Stimulated activated CD4-positive, alpha-beta T cell treated with anti-CD3 and anti-CD28 coated beads, Interleukin-15, amount 100 ng/mL, for 1 hour (primary cell): ENCODE measurements around the gene LRRC25.

Experiments used
- DNase-seq, 2 donors: peaks; one replicate each; pipeline ENCODE4 v3.0.0-alpha.2; 2020; ENCODE audit warnings: low read depth in 1 of 2, low spot score in 1 of 2

LRRC25 gene

DNA sequence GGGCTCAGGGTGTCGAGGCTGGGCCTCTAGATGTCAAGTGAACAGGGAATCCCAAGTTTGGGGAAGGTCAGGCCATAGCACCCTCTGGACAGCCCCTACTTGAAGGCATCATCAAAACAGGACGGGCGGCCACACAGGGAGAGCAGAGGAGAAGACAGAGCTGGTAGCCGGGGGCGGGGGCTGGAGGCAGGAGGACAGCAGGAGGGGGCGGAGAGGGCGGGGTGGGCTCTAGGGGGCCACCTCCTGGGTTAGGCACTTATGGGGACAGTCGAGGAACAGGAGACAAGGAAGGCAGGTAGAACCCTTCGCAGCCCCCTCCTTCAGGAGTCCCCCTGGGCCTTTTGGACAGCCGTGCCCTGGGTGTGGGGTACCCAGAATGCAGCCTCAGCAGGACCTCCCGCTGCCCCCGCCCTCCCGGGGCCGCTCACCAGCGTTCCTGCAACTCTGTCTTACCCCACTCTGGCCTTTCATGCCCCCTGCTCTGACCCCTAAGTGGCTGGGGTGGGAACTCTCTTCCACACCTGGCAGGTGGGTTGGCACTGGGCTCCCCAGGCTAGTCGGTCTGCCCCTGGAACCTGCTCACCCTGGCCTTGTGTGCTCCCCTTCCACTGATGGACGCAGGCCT, 27.6 kb upstream of the LRRC25 start:
- DNase-seq, result no peak

DNA sequence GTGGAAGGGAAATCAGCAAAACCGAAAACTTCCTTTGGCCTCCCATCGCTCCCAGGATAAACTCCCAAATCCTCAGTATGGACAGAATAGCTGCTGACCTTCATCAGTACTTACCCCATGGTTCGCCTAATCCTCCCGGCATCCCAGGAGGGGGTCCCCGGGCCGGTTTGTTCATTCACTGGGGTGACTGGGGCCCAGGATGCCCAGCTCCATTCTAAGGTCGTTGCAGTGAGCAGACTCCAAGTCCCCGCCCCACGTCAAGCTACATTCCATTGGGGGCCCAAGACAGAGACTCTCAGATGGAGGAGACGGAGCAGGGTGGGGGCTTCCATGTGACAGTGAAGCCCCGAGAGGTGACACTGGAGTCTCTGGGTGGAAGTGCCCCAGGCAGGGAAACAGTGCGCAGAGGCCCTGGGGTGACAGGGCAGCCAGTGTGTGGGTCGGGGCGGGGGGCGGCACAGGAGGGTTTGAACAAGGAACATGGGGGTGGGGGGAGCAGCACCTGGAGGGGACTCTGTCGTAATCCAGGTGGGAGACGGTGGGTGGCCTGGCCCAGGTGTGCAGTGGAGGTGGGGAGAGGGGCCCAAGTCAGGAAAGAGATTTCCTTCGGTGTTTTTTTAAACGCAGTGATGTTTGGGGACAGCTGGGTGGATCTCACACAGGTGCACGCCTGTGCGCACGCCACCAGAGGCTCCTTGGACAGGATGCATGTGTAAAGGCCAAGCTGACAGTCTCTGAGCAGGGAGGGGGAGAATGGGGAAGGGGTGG, 26.9 kb upstream of the LRRC25 start:
- no peak for DNase-seq

DNA sequence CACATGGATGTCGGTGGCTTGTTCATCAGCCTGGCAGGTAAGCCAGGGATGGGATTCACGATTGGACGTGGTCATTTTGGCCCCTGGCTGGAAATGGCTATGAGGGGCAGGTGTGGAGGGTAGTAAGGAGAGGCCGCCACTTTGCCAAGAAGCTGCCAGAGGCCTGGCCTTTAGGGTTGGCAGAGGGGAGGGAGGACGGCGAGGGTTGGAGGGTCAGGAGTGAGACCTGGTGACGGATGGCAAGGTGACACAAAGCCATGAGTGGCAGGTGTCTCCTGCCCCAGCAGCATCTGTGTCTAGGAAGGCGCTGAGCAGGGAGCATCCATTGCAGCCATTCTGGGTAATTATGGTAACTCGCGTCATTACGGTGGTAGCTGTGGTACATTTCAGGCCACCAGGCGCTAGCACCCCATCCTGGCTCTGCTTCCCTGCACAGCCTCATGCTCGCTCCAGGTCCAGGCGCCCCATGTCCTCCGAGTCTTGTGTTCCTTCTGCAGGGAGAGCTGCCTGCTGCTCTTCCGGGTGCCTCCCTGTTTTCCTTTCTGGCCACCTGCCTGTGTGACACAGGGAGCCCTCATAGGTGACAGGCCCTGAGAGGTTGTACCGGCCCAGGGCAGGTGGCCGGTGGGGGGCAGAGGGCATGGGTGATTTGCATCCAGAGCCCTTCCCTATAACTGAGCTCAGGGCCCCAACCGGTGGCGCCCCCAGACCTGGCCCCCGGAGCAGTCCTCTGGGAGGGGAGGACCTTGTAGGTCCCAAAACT, 26.0 kb upstream of the LRRC25 start:
- DNase-seq, result no peak

DNA sequence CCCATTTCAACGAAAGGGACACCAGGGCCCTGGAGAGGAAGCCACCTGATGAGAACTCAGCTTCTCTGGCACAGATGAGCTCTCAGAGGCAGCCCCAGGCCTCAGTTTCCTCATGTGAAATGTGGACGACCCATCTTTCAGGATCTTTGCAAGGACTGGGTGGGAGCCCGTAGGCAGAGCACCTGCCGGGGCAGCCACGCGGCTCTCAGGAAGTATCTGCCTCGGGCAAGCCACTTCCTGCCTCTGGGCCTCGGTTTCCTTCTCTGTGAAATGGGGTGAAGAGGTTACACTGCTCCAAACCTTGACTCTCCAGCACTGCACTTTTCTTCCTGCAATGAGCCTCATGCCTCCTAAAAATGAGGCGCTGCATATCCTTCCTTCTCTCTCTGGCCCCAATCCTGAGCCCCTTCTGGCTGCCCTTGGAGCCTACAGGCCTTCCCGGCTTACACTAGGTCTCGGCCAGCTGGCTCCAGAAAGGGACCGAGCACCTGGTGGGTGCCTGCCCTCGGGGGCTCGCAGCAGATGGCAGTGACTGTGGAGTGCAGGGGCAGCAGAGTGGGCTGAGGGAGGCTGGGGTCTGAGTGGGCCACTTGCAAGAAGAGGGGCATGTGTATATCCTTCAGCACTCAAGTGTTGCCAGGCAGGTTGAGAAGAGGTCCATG, 25.2 kb upstream of the LRRC25 start:
- DNase-seq, result no peak

DNA sequence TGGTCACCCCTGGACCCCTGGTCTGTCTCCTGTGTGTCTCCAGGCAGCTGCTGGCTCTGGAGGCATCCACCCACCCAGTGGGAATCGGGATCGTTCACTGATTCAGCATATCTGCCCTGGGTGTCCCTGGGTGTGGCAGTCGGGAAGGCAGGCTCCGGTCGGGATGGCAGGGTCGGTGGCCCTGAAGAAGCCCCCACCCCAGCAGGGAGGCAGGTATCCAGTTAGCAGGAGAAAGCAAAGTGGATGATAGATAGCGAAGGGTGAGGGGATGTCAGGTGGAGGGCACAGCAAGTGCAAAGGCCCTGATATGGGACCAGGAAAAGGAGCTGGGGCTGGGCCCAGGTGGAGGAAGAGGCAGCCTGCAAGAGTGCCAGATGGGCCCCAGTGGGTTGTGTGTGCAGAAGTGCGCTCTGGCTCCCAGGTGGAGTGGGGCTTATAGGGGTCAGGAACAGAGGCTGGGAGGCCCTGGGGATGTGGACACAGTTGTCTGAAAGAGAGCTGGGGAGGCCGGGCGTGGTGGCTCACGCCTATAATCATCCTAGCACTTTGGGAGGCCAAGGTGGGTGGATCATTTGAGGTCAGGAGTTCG, 24.0 kb upstream of the LRRC25 start:
- no peak for DNase-seq

DNA sequence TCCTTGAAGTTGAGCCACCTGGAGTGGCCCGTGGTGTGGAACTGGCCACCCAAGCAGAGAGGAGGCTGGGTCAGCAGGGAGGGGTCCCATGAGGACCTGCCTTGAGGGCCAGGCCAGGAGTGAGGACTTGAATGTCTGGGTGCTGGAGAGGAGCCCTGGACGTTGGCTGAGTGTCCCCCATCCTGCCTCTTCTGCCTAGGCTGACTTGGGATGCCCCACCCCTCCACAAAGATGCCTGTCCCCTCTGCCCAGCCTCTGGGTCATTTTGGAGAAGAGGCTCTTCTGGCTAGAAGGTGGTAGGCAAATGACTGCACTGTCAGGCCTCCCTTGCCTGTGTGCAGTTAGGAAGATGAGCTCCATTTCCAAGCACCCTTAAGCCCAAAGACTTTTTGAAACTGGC, 23.5 kb upstream of the LRRC25 start:
- DNase-seq, result no peak

DNA sequence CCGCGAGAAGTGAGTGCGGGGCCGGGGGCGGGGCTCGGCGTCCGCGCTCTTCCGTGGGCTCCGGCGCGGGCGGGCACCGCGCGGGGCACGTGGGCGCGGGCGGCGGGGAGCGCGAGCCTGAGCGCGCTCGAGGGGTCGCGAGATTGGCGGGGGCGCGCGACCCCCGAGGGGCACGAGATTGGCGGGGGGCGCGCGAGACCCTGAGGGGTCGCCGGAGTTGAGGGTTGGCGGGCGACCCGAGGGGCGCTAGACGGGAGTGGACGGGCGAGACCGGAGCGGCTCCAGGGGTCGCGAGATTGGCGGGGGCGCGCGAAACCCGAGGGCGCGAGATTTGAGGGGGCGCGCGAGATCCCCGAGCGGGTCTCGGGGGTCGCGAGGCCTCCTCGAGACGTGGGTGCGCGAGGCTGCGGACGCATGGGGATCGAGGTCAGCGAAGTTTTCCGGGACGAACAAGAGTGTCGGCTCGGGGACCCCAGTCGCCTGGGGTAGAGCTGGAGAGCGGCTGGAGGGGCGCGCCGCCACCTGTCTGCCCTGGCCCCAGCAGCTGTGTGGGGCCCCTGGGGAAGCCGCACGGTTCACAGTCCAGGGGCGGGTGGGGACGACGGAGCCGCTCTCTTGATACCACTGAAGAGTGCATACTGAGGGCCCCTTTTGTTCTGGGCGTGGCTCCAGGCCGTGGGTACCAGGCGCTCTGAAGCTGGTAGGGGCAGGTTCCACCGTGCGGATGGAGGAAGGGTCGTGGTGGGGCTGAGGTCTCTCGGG, 22.5 kb upstream of the LRRC25 start:
- no peak for DNase-seq

DNA sequence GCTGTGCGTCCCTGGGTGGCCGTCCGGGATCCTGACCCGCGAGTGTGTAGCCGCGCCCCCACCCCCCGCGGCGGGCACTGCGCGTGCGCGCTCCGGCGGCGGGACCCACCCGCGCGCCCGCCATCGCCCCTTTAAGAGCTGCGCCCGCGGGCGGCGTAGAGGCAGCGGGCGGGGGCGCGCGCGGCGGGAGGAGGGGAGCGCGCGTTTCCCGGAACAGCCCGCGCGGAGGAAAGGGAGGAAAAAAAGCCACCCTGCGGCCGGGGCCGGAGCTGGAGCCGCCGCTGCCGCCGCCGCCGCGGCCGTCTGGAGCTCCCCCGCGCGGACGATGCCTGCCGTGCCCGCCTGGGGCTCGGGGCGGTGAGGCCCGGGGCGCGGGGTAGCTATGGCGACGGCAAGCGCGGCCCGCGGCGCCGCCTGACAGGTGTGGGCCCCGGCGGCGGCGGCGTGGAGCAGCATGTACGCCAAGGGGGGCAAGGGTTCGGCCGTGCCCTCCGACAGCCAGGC, 21.8 kb upstream of the LRRC25 start, which contains the start of gene SSBP4:
Gene SSBP4, plus strand, starts transcription at position 204 of the 504 bp plus-strand sequence. Its CDS starts 251 bp downstream, at position 455.
- DNase-seq, result peak; percentile 51 to 63

DNA sequence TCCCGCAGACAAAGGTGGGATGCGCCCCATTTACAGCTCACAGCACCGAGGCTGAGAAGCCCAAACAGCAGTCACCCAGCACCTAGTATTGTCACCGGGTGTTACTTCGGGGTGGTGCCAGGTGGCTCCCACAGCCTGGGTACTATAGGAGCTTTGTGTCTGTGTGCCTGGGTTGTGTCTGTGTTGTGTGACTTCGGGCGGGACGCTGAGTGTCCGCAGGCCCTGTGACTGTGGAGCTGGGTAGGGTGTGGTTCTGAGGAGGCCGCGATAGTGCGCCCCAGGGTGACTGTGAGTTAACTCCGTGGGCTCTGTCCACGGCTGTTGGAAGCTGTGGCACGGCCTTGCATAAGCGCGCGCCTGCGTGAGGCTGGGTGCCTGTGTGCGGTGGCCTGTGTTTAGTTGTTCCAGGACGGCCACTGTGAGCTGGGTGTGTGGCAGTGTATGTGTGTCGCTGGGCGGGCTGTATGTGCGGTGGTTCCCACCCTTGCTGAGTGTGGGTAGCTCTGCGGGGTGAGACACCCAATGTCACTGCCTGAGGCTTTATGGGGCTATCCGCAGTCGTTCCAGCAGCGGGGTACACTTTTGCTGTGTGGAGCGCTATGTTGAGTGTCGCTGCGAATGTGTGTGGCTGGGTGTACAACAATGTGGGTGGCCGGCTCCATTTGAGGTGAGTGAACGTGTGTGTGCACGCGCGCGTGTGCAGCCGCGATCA, 21.2 kb upstream of the LRRC25 start:
- DNase-seq, result no peak

DNA sequence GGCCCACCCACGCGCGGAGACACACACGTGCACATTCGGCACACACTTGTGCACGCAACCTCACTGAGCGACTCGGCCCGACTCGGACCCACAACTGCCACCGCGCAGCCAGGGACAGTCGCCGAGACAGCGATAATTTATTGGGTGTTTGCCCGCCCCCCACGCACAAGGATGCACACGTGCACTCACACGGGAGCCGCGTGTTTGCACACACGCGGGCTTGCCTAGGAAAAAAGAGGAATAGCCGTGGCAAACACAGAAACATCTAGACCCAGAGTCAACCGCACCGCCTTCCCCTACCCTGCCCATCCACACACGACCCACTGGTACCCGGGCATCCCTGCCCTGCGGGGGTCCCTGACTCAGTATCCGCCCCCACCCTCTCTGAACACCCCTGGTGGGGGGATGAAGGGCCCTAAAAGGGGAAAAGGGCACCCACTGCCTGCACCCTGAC, 20.6 kb upstream of the LRRC25 start:
- DNase-seq, result no peak

DNA sequence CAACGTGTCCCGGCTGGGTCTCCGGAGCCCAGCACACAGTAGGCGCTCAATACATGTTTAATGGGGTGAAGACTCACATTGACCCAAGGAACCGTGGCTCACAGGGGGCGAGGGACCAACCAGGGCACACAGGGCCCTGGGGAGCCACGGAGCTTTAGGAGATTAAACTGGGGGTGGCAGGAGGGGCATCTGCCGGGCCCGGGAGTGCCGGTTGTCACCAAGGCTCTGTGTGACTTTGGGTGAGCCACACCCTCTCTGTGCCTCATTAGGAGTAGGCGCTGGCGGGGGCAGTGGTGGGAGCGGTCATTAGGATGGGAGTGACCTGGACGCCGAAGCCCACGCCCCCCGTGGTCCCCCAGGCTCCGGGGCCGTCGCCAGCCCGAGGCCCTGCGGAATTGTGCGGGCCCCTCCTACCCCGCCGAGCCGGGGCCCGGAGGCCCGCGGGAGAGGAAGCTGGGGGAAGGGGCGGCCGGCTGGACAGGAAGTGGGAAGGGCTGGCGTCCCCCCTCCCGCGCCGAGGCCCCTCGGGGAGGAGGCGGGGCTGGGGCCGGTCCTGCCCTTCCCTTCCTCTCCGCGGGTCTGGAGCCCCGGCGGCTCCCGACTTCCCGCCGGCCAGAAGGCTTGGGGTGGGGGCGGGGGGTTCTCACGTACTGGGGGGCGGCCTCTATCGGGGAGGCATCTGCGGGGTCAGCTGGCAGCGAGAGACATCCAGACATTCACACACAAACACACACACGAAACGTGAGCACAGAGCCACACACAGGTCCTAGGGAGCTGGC, 20.0 kb upstream of the LRRC25 start:
- no peak for DNase-seq

DNA sequence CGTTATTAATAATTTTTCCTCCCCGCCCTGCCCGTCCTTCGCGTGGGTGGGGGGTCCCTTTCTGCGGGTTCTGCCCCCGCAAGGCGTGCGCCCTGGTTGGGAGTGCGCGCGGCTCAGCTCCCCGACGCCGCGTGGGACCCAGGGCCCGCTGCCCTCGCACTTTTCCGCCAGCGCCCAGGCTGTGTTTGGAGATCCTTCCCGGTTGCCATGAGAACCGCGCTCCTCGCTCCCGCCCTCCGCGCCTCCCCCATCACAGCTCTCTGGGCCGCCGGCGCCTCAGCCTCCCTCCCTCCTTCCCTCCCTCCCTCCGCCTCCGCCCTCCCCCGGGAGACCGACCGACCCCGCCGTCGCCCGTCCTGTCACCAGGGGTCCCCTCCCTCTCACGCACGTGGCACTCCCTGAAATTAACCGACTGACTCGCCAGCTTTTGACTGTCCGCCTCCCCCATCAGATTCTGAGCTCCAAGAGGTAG, 19.4 kb upstream of the LRRC25 start:
- no peak for DNase-seq

DNA sequence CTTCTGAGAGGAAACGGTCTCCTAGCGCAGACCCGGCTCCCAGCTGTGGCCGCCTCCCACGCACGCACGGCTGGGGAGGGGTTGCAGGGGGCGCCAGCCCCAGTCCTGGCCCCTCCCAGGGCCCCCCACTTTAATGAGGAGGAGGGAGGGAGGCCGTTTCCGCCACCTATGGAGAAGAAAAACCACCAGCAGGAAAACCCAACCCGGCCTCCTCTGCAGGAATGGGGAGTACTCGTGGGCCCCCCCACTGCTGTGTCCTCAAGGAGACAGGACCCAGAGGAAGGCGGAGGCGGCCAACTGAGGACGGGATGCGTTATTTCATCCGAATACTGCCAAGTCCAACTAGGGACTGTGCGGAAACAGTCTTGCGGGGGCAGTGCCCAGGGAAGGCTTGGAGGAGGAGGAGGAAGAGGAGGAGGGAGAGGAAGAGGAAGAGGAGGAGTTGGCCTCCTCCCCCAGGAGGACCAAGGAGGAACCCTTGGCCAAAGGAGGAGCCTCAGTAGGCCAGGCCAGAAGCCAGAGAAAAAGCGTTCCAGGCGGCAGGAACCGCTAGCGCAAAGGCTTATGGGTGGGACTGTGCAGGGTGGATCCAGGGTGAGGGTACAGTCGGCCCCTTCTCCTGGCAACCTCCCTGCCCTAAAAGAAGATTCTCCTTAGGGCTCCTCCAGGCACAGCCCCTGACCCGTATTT, 17.9 kb upstream of the LRRC25 start:
- DNase-seq, result no peak

DNA sequence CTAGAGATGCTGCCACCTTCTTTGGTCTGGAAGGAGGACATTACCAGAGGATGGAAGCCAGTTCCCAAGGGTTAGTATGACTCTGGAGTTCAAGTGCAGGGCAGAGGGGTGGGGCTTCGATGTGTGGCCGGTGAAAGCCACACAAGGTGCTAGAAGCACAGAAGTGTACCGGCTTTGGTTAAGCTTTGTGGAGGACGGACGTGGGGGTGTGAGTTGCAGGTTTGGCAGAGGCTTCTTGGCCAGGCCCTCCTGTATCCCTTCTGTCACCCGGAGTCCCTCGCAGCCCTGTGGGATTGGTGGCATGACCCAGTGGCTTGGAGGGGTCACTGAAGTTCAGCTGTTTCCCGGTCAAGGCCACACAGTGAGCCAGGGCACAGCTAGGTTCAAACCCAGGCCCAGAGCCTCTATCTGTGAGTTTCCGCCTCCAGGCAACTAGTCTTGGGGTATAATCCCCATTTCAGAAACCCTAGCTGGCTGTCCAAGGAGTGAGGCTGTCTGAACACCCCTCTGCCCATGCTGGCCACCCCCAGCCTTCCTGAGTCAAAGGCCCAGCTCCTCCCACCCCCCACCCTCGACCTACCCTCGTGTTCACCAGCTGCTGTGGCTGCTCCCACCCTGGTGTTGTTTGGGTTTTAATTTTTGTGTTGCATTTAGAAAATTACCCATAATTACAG, 17.2 kb upstream of the LRRC25 start:
- DNase-seq, result no peak

DNA sequence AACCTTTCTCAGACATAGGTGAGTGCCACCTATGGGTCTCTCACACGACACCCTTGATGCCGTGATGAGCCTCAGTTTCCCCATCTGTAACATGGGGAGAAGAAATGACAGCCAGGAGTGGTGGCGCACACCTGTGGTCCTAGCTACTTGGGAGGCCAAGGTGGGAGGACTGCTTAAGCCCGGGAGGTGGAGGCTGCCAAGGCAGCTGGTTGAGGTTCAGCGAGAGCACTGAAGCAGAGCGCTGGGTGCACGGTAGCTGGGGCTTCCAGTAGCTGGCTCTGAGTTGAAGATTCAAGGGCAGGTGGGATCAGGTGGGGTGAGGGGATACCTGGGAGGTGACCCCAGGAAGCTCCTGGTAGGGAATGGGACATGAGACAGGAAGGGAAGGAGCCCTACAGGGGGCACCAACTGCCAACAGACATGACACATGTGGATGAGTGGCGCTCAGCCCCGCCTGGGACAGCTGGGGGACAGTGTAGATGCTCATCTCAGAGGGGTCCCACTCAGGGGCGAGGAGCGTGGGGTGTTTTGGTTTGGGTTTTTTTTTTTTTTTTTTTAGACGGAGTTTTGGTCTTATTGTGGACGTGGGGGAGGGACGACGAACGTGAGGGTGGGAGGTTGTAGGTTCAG, 15.3 kb upstream of the LRRC25 start:
- DNase-seq, result no peak

DNA sequence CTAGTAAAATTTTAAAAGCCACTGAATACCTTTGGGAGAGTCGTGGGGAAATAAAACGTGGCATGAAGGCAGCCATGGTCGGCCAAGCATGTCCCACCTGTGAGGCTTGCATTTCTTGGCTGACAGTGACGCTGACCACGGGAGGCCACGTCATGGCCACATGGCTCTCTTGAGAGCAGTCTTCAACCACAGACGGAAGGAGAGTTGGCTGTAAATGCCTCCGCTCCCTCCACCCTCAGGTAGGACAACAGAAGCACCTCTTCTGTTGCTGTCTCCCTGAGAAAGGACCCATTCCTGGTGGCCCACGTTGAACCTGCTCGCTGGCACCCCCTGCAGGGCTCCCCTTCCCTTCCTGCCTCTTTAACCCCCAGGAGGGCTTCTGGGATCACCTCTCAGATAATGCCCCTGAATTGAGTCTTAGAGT, 10.6 kb upstream of the LRRC25 start:
- no peak for DNase-seq

DNA sequence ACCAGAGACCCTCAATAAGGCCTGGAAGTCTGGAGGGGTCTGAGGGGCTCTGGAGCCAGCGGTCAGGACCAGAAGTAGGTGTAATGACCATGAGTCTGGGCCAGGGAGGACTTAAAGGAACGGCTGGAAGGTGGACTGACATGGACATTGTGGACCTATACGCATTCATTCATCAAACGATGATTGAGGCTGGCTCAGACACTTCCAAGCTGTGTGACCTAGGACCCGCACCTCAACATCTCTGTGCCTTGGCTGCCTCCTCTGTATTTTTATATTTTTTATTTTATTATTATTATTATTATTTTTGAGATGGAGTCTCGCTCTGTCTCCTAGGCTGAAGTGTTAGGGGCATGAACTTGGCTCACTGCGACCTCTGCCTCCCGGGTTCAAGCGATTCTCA, 9.3 kb upstream of the LRRC25 start:
- DNase-seq, result no peak
